Measurements from ENCODE around the gene LRRC25.

Gene LRRC25

GRCh38 chr19:18435842-18436670 is 38.6 kb upstream of the LRRC25 start:
- no peak for DNase-seq

- no peak for DNase-seq
These were observed 37.9 kb upstream of the LRRC25 start for GRCh38 chr19:18435178-18435841.

GRCh38 chr19:18434411-18435175 is 37.2 kb upstream of the LRRC25 start:
- DNase-seq = no peak

- no peak for DNase-seq
These were observed 36.4 kb upstream of the LRRC25 start for GRCh38 chr19:18433735-18434398.

- DNase-seq = no peak
These were observed 35.7 kb upstream of the LRRC25 start for GRCh38 chr19:18433015-18433691.

GRCh38 chr19:18432275-18433014 is 35.0 kb upstream of the LRRC25 start:
- no peak for DNase-seq

- DNase-seq = no peak
These were observed 34.2 kb upstream of the LRRC25 start for GRCh38 chr19:18431351-18432197.

GRCh38 chr19:18430417-18431144 is 33.2 kb upstream of the LRRC25 start:
- no peak for DNase-seq

GRCh38 chr19:18429717-18430416 is 32.4 kb upstream of the LRRC25 start:
- no peak for DNase-seq

- peak; percentile 66 for DNase-seq
These were observed 31.6 kb upstream of the LRRC25 start for GRCh38 chr19:18428787-18429674.

GRCh38 chr19:18428173-18428786 is 30.9 kb upstream of the LRRC25 start:
- DNase-seq = no peak

- no peak for DNase-seq
These were observed 30.3 kb upstream of the LRRC25 start for GRCh38 chr19:18427743-18428113.

GRCh38 chr19:18427080-18427742 is 29.8 kb upstream of the LRRC25 start:
- DNase-seq = no peak

GRCh38 chr19:18426416-18426767 is 29.0 kb upstream of the LRRC25 start:
- no peak for DNase-seq

GRCh38 chr19:18425515-18426415 is 28.3 kb upstream of the LRRC25 start:
- DNase-seq = no peak

GRCh38 chr19:18424890-18425514 is 27.6 kb upstream of the LRRC25 start:
- no peak for DNase-seq
